Measurements from ENCODE around the gene SPANXN4.

The SPANXN4 gene

GRCh38 chrX:143027275-143027674 lies 1.5 kb downstream of the SPANXN4 start:
- TF ChIP-seq POU6F1 (CRISPR knock-in tag; IDR thresholded peaks at IDR 0.05; ENCODE audit: borderline replicate concordance, low read depth), result no peak
- no peak for TF ChIP-seq ZC3H10 (CRISPR knock-in tag; IDR thresholded peaks at IDR 0.05)
- no peak for TF ChIP-seq ZNF8 (CRISPR knock-in tag; IDR thresholded peaks at IDR 0.05)
- no peak for TF ChIP-seq RARB (CRISPR knock-in tag; IDR thresholded peaks at IDR 0.05)
- TF ChIP-seq ZNF70 (CRISPR knock-in tag; IDR thresholded peaks at IDR 0.05), result no peak
- TF ChIP-seq OSR1 (CRISPR knock-in tag; IDR thresholded peaks at IDR 0.05), result no peak
- TF ChIP-seq PPARA (CRISPR knock-in tag; IDR thresholded peaks at IDR 0.05; ENCODE audit: borderline replicate concordance), result no peak
- TF ChIP-seq BACH2 (CRISPR knock-in tag; IDR thresholded peaks at IDR 0.05; ENCODE audit: borderline replicate concordance), result no peak
- TF ChIP-seq ARNTL (CRISPR knock-in tag; IDR thresholded peaks at IDR 0.05; ENCODE audit: borderline replicate concordance, low read depth), result no peak
- TF ChIP-seq TOX (CRISPR knock-in tag; IDR thresholded peaks at IDR 0.05; ENCODE audit: borderline replicate concordance), result no peak
- no peak for TF ChIP-seq ZFP3 (CRISPR knock-in tag; IDR thresholded peaks at IDR 0.05)
- TF ChIP-seq SNAI2 (CRISPR knock-in tag; IDR thresholded peaks at IDR 0.05), result no peak
- TF ChIP-seq GLIS3 (CRISPR knock-in tag; IDR thresholded peaks at IDR 0.05), result no peak
- no peak for TF ChIP-seq ZFP30 (CRISPR knock-in tag; IDR thresholded peaks at IDR 0.05)
- no peak for TF ChIP-seq ZNF565 (CRISPR knock-in tag; conservative IDR thresholded peaks at IDR 0.05; ENCODE audit: low read depth)
- TF ChIP-seq PATZ1 (CRISPR knock-in tag; IDR thresholded peaks at IDR 0.05; ENCODE audit: borderline replicate concordance), result no peak
- TF ChIP-seq ESRRG (CRISPR knock-in tag; IDR thresholded peaks at IDR 0.05), result no peak
- no peak for TF ChIP-seq ISL1 (CRISPR knock-in tag; IDR thresholded peaks at IDR 0.05)
- ATAC-seq, result no peak

GRCh38 chrX:143047511-143047910 lies 21.8 kb downstream of the SPANXN4 start:
- TF ChIP-seq SNAI2 (CRISPR knock-in tag; IDR thresholded peaks at IDR 0.05) (no peak), TOX (CRISPR knock-in tag; IDR thresholded peaks at IDR 0.05; ENCODE audit: borderline replicate concordance) (no peak), OSR1 (CRISPR knock-in tag; IDR thresholded peaks at IDR 0.05) (no peak), TSHZ2 (CRISPR knock-in tag; IDR thresholded peaks at IDR 0.05) (no peak), POU6F1 (CRISPR knock-in tag; IDR thresholded peaks at IDR 0.05; ENCODE audit: borderline replicate concordance, low read depth) (no peak), BACH2 (CRISPR knock-in tag; IDR thresholded peaks at IDR 0.05; ENCODE audit: borderline replicate concordance) (no peak), GLIS3 (CRISPR knock-in tag; IDR thresholded peaks at IDR 0.05) (no peak), ISL1 (CRISPR knock-in tag; IDR thresholded peaks at IDR 0.05) (no peak), CSRNP3 (CRISPR knock-in tag; IDR thresholded peaks at IDR 0.05) (no peak), ZNF8 (CRISPR knock-in tag; IDR thresholded peaks at IDR 0.05) (no peak), CSDC2 (CRISPR knock-in tag; IDR thresholded peaks at IDR 0.05) (no peak), PPARA (CRISPR knock-in tag; IDR thresholded peaks at IDR 0.05; ENCODE audit: borderline replicate concordance) (no peak), ARNTL (CRISPR knock-in tag; IDR thresholded peaks at IDR 0.05; ENCODE audit: borderline replicate concordance, low read depth) (no peak), TCF4 (CRISPR knock-in tag; IDR thresholded peaks at IDR 0.05; ENCODE audit: borderline replicate concordance) (no peak), ZFP30 (CRISPR knock-in tag; IDR thresholded peaks at IDR 0.05) (no peak), CREB5 (CRISPR knock-in tag; IDR thresholded peaks at IDR 0.05; ENCODE audit: low read depth) (no peak), ZFP3 (CRISPR knock-in tag; IDR thresholded peaks at IDR 0.05) (no peak)
- no peak for ATAC-seq
